Astrocyte (in vitro differentiated cells and primary cell): Measurements from ENCODE around the gene CLDN22. TPM values are rescaled to one million over a fixed set of nuclear protein-coding genes. Genes with fewer than 3 reads are reported as not detected.

Experiments
- DNase-seq: peaks from one replicate; pipeline ENCODE4 v3.0.0-alpha.2; 2010; ENCODE audit warnings: low read depth
- FAIRE-seq: peaks from 2 replicates; lab custom pipeline; 2011; peaks lifted over from hg19 to GRCh38; lab: Jason Lieb, UNC
- H2AFZ ChIP-seq: 2 replicates; pipeline ENCODE4 v1.6.0; 2012; ENCODE audit warnings: low read depth, low read length, inconsistent platforms
- H3K27ac ChIP-seq: 2 replicates; pipeline ENCODE4 v1.5.1; 2011; ENCODE audit warnings: low read depth, low read length, inconsistent platforms
- H3K27me3 ChIP-seq: 2 replicates; pipeline ENCODE4 v1.6.0; 2011; ENCODE audit warnings: low read length, inconsistent platforms; ENCODE audit not compliant: insufficient read depth
- H3K36me3 ChIP-seq: 2 replicates; pipeline ENCODE4 v1.5.1; 2011; ENCODE audit warnings: low read length, inconsistent platforms; ENCODE audit not compliant: insufficient read depth
- H3K4me1 ChIP-seq: 2 replicates; pipeline ENCODE4 v1.5.1; 2011; ENCODE audit warnings: low read length, inconsistent platforms; ENCODE audit not compliant: insufficient read depth
- H3K4me2 ChIP-seq: 2 replicates; pipeline ENCODE4 v1.6.0; 2012; ENCODE audit warnings: low read length, inconsistent platforms
- H3K4me3 ChIP-seq: 2 replicates; pipeline ENCODE4 v1.5.1; 2011; ENCODE audit warnings: low read depth, mild to moderate bottlenecking, low read length, inconsistent platforms; ENCODE audit not compliant: insufficient read depth
- H3K79me2 ChIP-seq: 2 replicates; pipeline ENCODE4 v1.6.0; 2012; ENCODE audit warnings: mild to moderate bottlenecking, low read length, inconsistent platforms; ENCODE audit not compliant: insufficient read depth
- H3K9ac ChIP-seq: 2 replicates; pipeline ENCODE4 v1.6.0; 2012; ENCODE audit warnings: mild to moderate bottlenecking, low read length, inconsistent platforms
- H3K9me3 ChIP-seq: 2 replicates; pipeline ENCODE4 v1.5.1; 2012; ENCODE audit warnings: low read depth, mild to moderate bottlenecking, low read length, inconsistent platforms; ENCODE audit not compliant: insufficient read depth
- H4K20me1 ChIP-seq: 2 replicates; pipeline ENCODE4 v1.6.0; 2012; ENCODE audit warnings: low read length, inconsistent platforms; ENCODE audit not compliant: insufficient read depth
- H3K27ac Mint-ChIP-seq: one replicate; pipeline ENCODE4 v1.8.0; 2021; ENCODE audit warnings: mild to moderate bottlenecking, mixed read lengths; ENCODE audit not compliant: unreplicated experiment
- H3K27me3 Mint-ChIP-seq: one replicate; pipeline ENCODE4 v1.8.0; 2021; ENCODE audit warnings: low read depth, mixed read lengths; ENCODE audit not compliant: unreplicated experiment
- H3K36me3 Mint-ChIP-seq: one replicate; pipeline ENCODE4 v1.8.0; 2021; ENCODE audit warnings: low read depth, mixed read lengths; ENCODE audit not compliant: unreplicated experiment
- H3K4me1 Mint-ChIP-seq: one replicate; pipeline ENCODE4 v1.8.0; 2021; ENCODE audit warnings: low read depth, mixed read lengths; ENCODE audit not compliant: unreplicated experiment
- H3K4me3 Mint-ChIP-seq: one replicate; pipeline ENCODE4 v1.8.0; 2021; ENCODE audit warnings: mild to moderate bottlenecking, moderate library complexity, mixed read lengths; ENCODE audit not compliant: unreplicated experiment
- H3K9me3 Mint-ChIP-seq: one replicate; pipeline ENCODE4 v1.8.0; 2021; ENCODE audit warnings: mild to moderate bottlenecking, mixed read lengths; ENCODE audit not compliant: unreplicated experiment
- EZH2 ChIP-seq: IDR thresholded peaks from 2 replicates; pipeline ENCODE4 v1.6.1; 2012; ENCODE audit warnings: mild to moderate bottlenecking, low read length, inconsistent platforms; ENCODE audit not compliant: insufficient read depth
- total RNA-seq: library from RNA; stranded (reverse); gene quantifications from 2 replicates; pipeline ENCODE4 v1.2.1, GENCODE V29; 2021
- TF ChIP-seq, protein P1 (sequence below): IDR thresholded peaks from 2 replicates; pipeline ENCODE4 v1.5.1; 2011; ENCODE audit warnings: low read depth, mild to moderate bottlenecking, inconsistent platforms, low read length, moderate library complexity; ENCODE audit not compliant: insufficient read depth

Gene CLDN22
- total RNA-seq, 1 donor from 2014 or later, result not detected

DNA sequence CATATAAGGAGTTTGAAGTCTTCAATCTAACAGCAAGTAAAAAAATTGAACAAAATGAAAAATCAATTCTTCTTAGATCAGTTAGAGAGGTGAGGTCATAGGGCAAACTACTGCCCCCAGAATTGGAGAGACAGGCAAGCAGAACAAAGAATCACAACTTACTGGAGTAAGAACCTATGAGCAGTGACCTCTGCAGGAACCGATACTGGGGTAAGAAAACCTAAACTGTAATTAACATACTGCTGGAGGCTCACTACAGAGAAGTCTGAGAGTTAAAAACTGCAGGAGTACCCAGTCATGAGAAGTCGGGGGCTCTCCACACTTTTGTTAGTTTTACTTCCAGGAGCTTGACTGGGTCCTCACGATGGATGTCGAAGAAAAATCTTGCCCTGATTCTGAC is 16.0 kb downstream of the CLDN22 start:
- Mint-ChIP-seq H3K27ac (no peak overlapping the region), H3K4me3 (no peak overlapping the region), H3K9me3 (no peaks in the 10 kb centered on the region), H3K36me3 (peaks cover 8% of the 10 kb centered on the region), H3K27me3 (no peaks in the 10 kb centered on the region), H3K4me1 (no peaks in the 10 kb centered on the region)
- no peaks in the 10 kb centered on the region for H3K27me3 ChIP-seq
- no peak overlapping the region for H3K4me2 ChIP-seq
- no peak for DNase-seq
- H3K4me3 ChIP-seq, result no peak overlapping the region
- H3K36me3 ChIP-seq, result no peaks in the 10 kb centered on the region
- no peak overlapping the region for H3K27ac ChIP-seq
- no peak overlapping the region for H2AFZ ChIP-seq
- H3K9me3 ChIP-seq, result no peaks in the 10 kb centered on the region
- TF ChIP-seq EZH2, result no peak
- TF ChIP-seq, protein P1, sequence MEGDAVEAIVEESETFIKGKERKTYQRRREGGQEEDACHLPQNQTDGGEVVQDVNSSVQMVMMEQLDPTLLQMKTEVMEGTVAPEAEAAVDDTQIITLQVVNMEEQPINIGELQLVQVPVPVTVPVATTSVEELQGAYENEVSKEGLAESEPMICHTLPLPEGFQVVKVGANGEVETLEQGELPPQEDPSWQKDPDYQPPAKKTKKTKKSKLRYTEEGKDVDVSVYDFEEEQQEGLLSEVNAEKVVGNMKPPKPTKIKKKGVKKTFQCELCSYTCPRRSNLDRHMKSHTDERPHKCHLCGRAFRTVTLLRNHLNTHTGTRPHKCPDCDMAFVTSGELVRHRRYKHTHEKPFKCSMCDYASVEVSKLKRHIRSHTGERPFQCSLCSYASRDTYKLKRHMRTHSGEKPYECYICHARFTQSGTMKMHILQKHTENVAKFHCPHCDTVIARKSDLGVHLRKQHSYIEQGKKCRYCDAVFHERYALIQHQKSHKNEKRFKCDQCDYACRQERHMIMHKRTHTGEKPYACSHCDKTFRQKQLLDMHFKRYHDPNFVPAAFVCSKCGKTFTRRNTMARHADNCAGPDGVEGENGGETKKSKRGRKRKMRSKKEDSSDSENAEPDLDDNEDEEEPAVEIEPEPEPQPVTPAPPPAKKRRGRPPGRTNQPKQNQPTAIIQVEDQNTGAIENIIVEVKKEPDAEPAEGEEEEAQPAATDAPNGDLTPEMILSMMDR, result no peak
- FAIRE-seq, result no peak
- H3K4me1 ChIP-seq, result no peaks in the 10 kb centered on the region
- H4K20me1 ChIP-seq, result no peaks in the 10 kb centered on the region
- H3K79me2 ChIP-seq, result no peaks in the 10 kb centered on the region
- H3K9ac ChIP-seq, result no peak overlapping the region

DNA sequence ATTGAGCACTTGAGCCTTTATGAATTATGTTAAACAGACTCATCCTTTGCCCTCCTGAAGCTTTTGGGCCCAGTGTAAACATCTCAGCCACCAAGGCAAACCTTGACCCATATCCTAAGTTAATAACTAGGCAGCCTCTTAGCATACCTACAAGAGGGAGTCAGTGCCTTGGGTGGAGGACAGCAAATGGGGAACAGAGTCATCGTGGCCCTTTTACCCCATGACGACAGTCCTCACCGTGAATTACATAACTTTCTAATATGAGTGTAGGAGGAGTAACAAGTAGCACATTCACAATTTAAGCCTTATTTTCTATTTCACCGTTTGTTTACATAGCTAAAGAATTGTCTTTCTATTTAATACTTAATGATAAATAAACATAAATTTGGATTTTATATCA is 16.8 kb downstream of the CLDN22 start:
- Mint-ChIP-seq H3K27ac (no peak overlapping the region), H3K4me1 (no peaks in the 10 kb centered on the region), H3K36me3 (peaks cover 10% of the 10 kb centered on the region), H3K9me3 (no peaks in the 10 kb centered on the region), H3K27me3 (no peaks in the 10 kb centered on the region), H3K4me3 (no peak overlapping the region)
- Histone ChIP-seq H3K4me3 (no peak overlapping the region), H3K9ac (no peak overlapping the region), H3K79me2 (no peaks in the 10 kb centered on the region), H3K4me1 (no peaks in the 10 kb centered on the region), H2AFZ (no peak overlapping the region), H3K27me3 (no peaks in the 10 kb centered on the region), H3K4me2 (no peak overlapping the region), H3K9me3 (no peaks in the 10 kb centered on the region), H3K27ac (no peak overlapping the region), H3K36me3 (peaks cover 1% of the 10 kb centered on the region), H4K20me1 (no peaks in the 10 kb centered on the region)
- DNase-seq, result no peak
- TF ChIP-seq, protein P1, result no peak
- TF ChIP-seq EZH2, result no peak
- no peak for FAIRE-seq

DNA sequence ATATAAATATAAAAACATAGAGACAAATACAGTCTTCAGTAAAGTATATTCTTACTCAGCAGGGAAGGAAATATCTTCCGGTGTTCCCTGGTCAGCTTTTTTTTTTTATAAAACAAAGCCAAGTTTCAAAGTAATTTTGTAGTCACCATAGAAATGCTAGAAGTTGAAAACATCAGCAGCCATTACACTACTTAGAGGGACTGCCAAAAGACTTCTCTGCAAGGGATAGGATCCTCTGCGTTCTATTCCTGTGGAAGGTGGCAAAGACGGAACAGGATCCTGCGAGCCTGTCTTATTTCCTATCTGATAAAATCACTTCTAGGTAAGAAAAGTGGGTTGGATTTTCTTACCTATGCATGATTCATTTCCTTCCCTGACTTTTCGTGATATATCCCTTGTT is 19.4 kb downstream of the CLDN22 start:
- Histone ChIP-seq H3K79me2 (no peaks in the 10 kb centered on the region), H3K4me2 (no peak overlapping the region), H3K9ac (no peak overlapping the region), H3K9me3 (no peaks in the 10 kb centered on the region), H2AFZ (no peak overlapping the region), H3K27me3 (no peaks in the 10 kb centered on the region), H3K4me3 (no peak overlapping the region), H3K27ac (no peak overlapping the region), H3K4me1 (peaks cover 6% of the 10 kb centered on the region), H3K36me3 (peaks cover 9% of the 10 kb centered on the region), H4K20me1 (no peaks in the 10 kb centered on the region)
- peaks cover 6% of the 10 kb centered on the region for H3K4me1 Mint-ChIP-seq
- no peak overlapping the region for H3K4me3 Mint-ChIP-seq
- peaks cover 15% of the 10 kb centered on the region for H3K36me3 Mint-ChIP-seq
- H3K27ac Mint-ChIP-seq, result no peak overlapping the region
- DNase-seq (no peak), FAIRE-seq (no peak)
- TF ChIP-seq EZH2, result no peak
- TF ChIP-seq, protein P1, result no peak
- H3K27me3 Mint-ChIP-seq, result no peaks in the 10 kb centered on the region
- H3K9me3 Mint-ChIP-seq, result no peaks in the 10 kb centered on the region
